NB4 (cell line): ENCODE data around the gene FBXO21.
"Not testable (repeated sequence)": the region's sequence is repeated elsewhere in the genome, so short reads cannot be mapped to it uniquely, and the experiment has no call there.

Experiments
- DNase-seq: peaks from one replicate; pipeline ENCODE4 v3.0.0; 2010; ENCODE audit warnings: low read depth
- H3K4me3 ChIP-seq: one replicate; pipeline ENCODE4 v1.5.1; 2011; ENCODE audit warnings: mild to moderate bottlenecking, low read depth, low read length, moderate library complexity
- CTCF ChIP-seq: IDR thresholded peaks from one replicate; pipeline ENCODE4 v1.5.1; 2012; ENCODE audit warnings: low read depth, low read length
- MYC ChIP-seq: IDR thresholded peaks from 2 replicates; pipeline ENCODE4 v1.6.1; 2011; ENCODE audit warnings: low read depth, low read length
- POLR2A ChIP-seq: IDR thresholded peaks from 2 replicates; pipeline ENCODE4 v1.6.1; 2011; ENCODE audit warnings: mild to moderate bottlenecking; ENCODE audit not compliant: insufficient read length; ENCODE audit errors: extremely low read depth
- TF ChIP-seq, protein P1 (sequence below): IDR thresholded peaks from 2 replicates; pipeline ENCODE4 v1.6.1; 2011; ENCODE audit warnings: low read depth, low read length

The FBXO21 gene

GRCh38 chr12:117113231-117113630 lies 77.0 kb downstream of the FBXO21 start:
- TF ChIP-seq MYC: no peak
- no peak for DNase-seq
- H3K4me3 ChIP-seq: no peak overlapping the region

DNA sequence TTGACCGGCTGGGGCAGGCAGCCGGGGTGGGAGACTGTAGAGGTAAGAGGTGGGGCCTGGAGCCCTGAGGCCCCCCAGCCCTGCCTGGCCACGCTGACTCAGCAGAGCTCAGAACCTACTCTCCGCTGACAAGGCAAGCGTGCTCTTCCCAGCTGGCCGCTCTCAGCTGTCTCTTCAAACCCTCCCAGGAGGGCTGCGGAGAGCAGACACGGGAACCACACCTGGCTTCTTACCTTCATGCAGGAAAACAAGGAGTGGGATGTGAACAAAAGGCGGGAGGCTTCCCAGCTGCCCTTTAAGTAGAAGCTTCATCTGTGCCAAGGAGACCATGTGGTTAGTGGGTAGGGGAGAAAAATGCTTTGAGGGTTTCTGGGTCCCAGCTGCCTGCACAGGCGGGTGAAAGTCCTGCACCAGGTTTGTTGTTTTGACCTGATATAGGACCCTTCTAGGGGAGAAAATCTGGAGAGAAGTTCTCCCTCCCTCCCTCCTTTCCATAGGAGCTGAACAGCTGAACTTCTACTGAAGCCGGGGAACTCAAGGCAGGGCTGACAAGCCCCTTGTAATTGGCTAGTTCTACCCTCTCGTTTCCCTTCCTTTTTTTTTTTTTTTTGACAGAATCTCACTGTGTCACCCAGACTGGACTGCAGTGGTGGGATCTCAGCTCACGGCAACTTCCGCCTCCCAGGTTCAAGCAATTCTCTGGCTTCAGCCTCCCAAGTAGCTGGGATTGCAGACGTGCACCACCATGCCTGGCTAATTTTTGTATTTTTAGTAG lies 78.3 kb downstream of the FBXO21 start:
- no peak for DNase-seq
- H3K4me3 ChIP-seq: no peak overlapping the region
- no peak for TF ChIP-seq POLR2A
- TF ChIP-seq, protein P1, sequence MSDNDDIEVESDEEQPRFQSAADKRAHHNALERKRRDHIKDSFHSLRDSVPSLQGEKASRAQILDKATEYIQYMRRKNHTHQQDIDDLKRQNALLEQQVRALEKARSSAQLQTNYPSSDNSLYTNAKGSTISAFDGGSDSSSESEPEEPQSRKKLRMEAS: no peak

DNA sequence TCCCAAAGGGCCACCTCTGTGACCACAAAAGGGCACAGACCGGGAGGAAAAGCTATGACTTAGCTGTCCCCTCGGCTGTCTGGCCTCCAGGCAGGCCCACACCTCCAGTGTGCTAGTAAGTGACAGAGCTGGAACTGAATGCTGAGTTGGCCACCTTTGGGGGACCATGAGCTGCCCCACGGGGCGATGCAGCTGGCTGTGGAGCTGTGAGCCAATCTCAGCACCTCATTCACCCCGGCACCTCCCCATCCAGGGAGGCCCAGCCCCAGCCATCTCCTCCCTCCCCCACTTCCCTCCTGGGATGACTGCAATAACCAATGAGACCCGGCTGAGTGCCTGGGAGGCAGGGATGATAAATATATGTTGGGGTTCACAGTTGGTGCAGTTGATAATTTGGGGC lies 78.9 kb downstream of the FBXO21 start:
- TF ChIP-seq, protein P1: no peak
- TF ChIP-seq CTCF: no peak
- TF ChIP-seq POLR2A: no peak
- no peak for TF ChIP-seq MYC
- DNase-seq: no peak
- H3K4me3 ChIP-seq: no peak overlapping the region

DNA sequence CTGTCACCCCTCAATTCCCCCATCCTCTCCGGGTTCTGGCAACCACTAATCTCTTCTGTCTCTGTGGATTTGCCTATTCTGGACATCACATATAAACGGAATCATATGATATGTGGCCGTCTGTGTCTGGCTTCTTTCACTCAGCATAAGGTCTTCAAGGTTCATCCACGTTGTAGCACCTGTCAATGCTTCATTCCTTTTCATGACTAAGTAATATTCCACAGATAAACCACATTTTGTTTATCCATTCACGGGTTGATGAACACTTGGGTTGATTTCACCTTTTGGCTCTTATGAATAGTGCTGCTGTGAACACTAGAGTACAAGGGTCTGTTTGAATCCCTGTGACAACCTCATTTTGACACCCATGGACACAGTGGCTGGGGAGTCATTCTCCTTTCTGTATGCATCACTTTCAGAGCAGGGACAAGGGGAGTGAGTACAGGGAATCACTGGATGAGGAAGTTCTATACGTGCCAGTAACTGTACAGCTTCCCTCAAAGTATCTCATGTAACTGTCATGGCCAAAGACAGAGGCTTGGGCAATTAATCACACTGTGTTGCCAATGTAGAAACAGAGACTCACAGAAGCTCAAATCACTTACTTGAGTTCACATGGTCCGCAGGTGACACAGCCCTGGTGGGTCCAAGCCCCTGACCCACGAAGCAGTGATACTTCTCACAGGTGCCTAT lies 80.2 kb downstream of the FBXO21 start:
- TF ChIP-seq, protein P1: no peak
- TF ChIP-seq CTCF (no peak), MYC (no peak), POLR2A (no peak)
- H3K4me3 ChIP-seq: no peak overlapping the region
- DNase-seq: peak; percentile 47

DNA sequence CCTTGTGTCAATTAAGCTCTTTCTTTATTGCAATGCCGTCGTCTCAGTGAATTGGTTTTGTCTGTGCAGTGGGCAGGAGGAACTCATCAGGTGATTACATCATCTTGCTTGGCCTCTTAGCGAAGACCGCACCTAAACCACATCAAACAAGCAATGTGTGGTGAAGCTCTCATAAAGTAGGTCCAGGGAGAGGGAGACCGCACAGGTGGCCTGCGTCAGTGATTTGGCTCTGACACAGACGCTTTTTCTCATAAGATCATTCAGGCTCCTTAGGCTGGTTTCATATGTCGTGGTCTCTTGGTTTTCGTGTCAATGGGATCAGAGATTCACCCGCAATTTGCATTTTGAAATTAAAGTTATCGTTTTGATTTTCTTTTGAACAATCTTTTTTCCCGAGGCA lies 84.4 kb downstream of the FBXO21 start:
- TF ChIP-seq, protein P1: no peak
- no peak for TF ChIP-seq CTCF
- TF ChIP-seq POLR2A: no peak
- TF ChIP-seq MYC: no peak
- no peak overlapping the region for H3K4me3 ChIP-seq
- no peak for DNase-seq

DNA sequence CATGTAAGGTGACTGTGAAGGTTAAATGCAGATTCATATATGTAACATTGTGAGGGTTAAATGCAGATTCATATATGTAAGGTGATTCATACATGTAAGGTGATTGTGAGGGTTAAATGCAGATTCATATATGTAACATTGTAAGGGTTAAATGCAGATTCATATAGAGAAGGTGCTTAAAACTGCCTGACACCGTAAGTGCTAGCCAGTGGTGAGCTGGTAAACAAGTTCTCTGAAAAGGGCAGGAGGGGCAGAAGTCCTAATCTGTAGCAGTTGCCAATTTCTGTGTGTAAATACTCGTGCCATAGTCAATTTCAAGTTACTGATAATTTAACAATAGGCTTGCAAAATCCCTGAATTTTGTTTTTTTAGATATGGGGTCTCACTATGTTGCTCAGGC lies 86.3 kb downstream of the FBXO21 start:
- H3K4me3 ChIP-seq, DNase-seq: not testable (repeated sequence)

- TF ChIP-seq CTCF: no peak
- TF ChIP-seq, protein P1: no peak
- TF ChIP-seq MYC: no peak
- no peak for DNase-seq
- no peak overlapping the region for H3K4me3 ChIP-seq
Observed at GRCh38 chr12:117102800-117103181, 87.5 kb downstream of the FBXO21 start.
